ENCODE data around the gene FOXP1.

- TF ChIP-seq POLR2AphosphoS5 (IDR thresholded peaks at IDR 0.05; ENCODE audit: low read depth, low read length), result no peak
- no peak for TF ChIP-seq POLR2A (IDR thresholded peaks at IDR 0.05; ENCODE audit: low read depth, low read length)
Observed at GRCh38 chr3:71486831-71487230, 96.7 kb downstream of the FOXP1 start.

All from GM12892 (cell line).